GM21447 (cell line): ENCODE measurements around the gene NCKAP5L.

Source experiments
- ATAC-seq: cut with Tn5 transposase; IDR thresholded peaks from one replicate; pipeline ENCODE4 v1.9.1; 2021; ENCODE audit not compliant: unreplicated experiment

NCKAP5L gene

GRCh38 chr12:49803693-49804450, 24.3 kb downstream of the NCKAP5L start:
- ATAC-seq, result no peak

- no peak for ATAC-seq
Measured at GRCh38 chr12:49801141-49802063, 26.8 kb downstream of the NCKAP5L start.

GRCh38 chr12:49800421-49801140, 27.6 kb downstream of the NCKAP5L start:
- ATAC-seq, result no peak

GRCh38 chr12:49798934-49799333, 29.3 kb downstream of the NCKAP5L start:
- no peak for ATAC-seq

- ATAC-seq, result no peak
Measured at GRCh38 chr12:49798248-49798647, 30.0 kb downstream of the NCKAP5L start.

- ATAC-seq, result no peak
Measured at GRCh38 chr12:49797449-49797776, 30.8 kb downstream of the NCKAP5L start.

GRCh38 chr12:49796606-49797448, 31.4 kb downstream of the NCKAP5L start:
- no peak for ATAC-seq

- no peak for ATAC-seq
Measured at GRCh38 chr12:49796155-49796554, 32.1 kb downstream of the NCKAP5L start.

- no peak for ATAC-seq
Measured at GRCh38 chr12:49795654-49796105, 32.5 kb downstream of the NCKAP5L start.

GRCh38 chr12:49794811-49795653, 33.2 kb downstream of the NCKAP5L start:
- no peak for ATAC-seq

GRCh38 chr12:49794021-49794420, 34.2 kb downstream of the NCKAP5L start:
- ATAC-seq, result no peak

- no peak for ATAC-seq
Measured at GRCh38 chr12:49793620-49794019, 34.6 kb downstream of the NCKAP5L start.

- no peak for ATAC-seq
Measured at GRCh38 chr12:49792976-49793580, 35.1 kb downstream of the NCKAP5L start.

- ATAC-seq, result no peak
Measured at GRCh38 chr12:49792181-49792970, 35.8 kb downstream of the NCKAP5L start.

GRCh38 chr12:49791700-49792099, 36.5 kb downstream of the NCKAP5L start:
- no peak for ATAC-seq

GRCh38 chr12:49790741-49791555, 37.3 kb downstream of the NCKAP5L start:
- no peak for ATAC-seq

- ATAC-seq, result no peak
Measured at GRCh38 chr12:49789992-49790391, 38.2 kb downstream of the NCKAP5L start.

- ATAC-seq, result no peak
Measured at GRCh38 chr12:49787672-49788071, 40.5 kb downstream of the NCKAP5L start.
